GM18517 (cell line): ENCODE data around the gene DISC1.
"Not testable (repeated sequence)": the region's sequence is repeated elsewhere in the genome, so short reads cannot be mapped to it uniquely, and the experiment has no call there.

Experiments
- ATAC-seq: cut with Tn5 transposase; IDR thresholded peaks from one replicate; pipeline ENCODE4 v1.9.1; 2021; ENCODE audit warnings: mild to moderate bottlenecking, moderate library complexity; ENCODE audit not compliant: unreplicated experiment

The DISC1 gene

DNA sequence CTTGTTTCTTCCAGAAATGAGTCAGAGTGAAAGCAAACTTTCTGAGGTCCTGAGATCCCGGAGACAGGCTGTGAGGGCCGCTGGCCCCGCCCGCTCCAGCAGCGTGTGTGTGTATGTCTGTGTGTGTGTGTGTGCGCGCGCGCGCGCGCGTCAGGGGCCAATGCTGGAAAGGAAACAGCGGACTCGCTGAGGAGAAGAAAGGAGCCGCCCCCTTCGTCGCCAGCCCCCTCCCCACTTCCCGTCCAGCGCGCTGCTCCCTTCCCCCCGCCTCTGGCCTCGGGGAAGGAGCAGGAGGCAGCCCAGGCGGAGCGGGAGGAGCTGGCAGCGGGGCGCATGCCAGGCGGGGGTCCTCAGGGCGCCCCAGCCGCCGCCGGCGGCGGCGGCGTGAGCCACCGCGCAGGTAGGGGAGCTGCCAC is at the start of gene DISC1:
DISC1 (plus strand) TSS at position 256 of the 416 bp plus-strand sequence; CDS start at position 334, 78 bp downstream.
- no peak for ATAC-seq

DNA sequence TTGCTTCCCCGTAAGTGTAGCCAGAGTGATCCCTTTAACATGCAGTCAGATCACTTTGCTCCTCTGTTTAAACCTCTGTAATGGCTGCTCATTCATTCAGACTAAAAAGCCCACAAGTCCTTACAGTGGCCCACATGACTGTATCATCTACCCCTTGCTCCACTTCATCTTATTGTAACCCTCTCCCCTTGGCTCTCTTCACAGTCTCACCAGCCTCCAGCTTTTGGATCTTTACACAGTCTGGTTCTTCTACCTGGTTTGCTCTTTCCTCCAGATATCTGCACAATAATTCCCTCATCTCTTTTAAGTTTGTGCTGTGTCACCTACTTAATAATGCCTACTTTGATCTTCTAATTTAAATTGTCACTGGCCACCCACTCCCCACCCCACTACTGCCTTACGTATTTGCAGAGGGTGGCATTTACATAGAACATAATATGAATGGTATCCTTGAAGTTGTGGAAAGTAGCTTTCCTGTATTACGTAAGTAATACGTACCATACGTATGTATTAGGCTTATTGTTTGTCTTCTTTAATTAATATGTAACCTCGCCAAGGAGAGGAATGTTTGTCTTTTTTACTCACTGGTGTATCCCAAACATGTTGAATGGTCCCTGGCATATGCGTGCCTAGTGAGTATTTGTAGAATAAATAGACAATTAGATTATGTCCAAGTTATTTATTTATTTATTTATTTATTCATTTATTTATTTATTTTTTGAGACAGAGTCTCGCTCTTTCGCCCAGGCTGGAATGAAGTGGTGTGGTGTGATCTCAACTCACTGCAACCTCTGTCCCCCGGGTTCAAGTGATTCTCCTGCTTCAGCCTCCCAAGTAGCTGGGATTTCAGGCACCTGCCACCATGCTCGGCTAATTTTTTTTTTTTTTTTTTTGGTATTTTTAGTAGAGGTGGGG is 49.5 kb upstream of the DISC1 start:
- no peak for ATAC-seq

DNA sequence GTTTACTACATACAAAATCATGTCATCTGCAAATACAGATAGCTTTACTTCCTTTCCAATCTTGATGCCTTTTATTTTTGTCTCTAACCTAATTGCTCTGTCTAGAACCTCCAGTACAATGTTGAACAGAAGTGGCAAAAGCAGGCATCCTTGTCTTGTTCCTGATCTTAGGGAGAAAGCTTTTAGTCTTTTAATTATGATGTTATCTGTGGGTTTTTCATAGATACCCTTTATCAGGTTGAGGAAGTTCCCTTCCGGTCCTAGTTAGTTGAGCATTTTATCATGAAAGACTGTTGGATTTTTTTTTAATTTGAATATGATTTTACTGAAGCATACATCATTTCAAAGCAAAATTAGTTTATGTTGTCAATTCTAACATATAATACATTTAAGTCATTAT is 45.7 kb upstream of the DISC1 start:
- no peak for ATAC-seq

DNA sequence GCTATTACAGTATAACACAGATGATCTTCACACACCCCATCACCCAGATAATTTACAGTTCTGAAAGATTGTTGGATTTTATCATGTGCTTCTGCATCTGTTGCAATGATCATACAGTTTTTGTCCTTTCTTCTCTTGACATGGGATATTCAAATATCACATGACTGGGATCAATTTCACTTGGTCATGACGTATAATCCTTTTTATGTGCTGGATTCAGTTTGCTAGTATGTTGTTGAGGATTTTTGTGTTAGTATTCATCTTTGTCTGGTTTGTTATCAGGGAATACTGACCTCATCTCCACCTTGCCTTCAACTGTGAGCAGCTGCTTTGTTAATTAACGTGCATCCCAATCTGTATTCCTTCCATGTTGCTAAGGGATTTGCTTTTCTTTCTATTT is 44.7 kb upstream of the DISC1 start:
- no peak for ATAC-seq

DNA sequence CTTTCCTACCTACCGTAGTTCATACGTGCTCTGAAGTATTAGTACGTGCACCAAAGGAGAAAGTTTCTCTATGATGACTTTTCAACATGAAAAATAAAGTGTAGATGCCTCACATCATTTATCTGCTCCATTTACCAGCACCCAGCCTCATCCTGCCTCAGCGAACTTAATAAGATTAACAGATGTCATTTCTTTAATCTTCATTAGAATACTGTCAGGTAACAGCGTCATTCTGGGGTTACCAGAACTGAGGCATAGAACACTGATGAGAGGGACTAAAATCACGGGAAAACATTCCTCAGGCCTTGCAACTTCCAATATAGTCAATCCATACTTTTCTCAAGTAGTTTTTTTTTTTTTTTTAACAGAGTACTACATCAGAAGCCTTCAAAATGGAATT is 43.2 kb upstream of the DISC1 start:
- no peak for ATAC-seq

DNA sequence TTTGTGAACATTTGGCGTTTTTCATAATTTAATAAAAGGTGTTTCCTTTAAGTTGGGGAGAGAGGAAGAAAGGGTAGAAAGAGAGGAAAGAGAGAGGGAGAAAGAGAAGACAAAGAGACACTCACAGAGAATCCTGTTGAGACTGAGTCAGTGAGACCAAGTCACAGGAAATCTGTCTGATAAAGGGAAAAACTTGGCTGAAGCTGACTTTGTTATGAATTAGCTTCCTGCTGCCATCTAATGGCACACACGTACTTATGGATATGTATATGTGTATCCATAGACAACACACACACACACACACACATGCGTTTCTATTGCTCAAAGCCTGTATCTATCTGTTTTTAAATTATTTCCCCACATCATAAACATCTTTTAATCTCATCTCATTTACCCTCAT is 42.5 kb upstream of the DISC1 start:
- no peak for ATAC-seq

DNA sequence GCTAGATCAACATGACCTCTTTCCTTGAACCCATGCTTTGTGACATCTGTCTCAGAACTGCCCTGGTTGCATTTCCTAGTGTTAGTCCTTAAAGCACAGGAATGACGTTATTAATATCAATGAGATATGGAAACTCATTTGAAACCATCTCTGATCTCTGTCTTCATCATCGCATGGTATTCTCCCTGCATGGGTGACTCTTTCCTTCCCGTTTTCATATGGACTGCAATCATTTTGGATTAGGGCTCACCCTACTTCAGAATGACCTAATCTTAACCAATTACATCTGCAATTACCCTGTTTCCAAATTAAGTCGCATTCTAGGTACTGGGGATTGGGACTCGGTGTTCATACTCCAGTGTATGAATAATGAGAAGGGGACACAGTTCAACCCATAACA is 41.7 kb upstream of the DISC1 start:
- no peak for ATAC-seq

DNA sequence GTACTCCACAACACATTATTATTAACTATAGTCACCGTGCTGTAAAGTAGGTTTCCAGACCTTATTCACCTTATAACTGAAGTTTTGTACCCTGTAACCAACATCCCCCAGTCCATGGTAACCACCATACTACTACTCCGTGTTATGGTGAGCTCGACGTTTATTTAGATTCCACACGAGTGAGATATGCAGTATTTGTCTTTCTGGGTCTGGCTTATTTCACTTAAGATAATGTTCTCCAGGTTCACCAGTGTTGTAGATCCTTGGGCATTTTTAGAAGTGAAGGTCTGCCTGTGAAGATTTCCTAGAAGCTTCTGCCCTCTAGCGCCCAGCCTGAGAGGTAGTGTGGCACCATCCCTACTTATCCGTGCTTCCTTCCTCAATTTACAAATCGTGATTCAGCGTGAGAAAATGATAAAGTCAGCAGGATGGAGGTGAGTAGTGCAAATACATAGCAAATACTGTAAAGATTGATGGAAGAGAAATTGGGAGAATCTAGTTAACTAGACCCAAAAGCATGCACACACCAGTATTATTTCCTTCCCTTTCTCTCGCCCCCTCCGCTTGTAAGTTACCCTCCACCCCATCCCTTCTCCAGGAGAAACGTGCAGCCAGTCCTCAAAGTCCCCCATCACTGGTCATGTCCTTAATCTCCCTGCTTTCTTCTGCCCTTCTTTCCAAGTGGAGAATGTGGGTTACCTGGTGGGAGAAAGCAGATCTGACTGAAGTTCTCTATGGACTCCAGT is 36.0 kb upstream of the DISC1 start:
- ATAC-seq: no peak

DNA sequence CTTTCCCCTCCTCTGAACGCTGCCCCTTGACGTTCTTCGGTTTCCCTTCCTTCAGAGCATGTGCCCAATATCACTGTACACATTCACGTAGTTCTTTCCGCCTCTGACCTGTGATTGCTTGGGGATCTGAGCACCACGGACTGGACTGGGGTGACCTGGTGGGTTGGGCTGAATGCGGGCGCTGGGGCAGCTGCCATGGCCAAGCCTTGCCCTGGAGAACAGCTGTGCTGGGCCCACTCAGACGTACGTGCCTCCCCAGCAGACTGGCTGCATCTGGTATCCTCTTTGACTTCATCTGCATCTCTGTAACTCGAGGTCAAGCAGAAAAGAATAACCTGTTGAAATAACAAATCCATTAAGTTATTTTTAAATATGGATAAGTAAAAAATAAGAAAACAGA is 35.1 kb upstream of the DISC1 start:
- no peak for ATAC-seq

DNA sequence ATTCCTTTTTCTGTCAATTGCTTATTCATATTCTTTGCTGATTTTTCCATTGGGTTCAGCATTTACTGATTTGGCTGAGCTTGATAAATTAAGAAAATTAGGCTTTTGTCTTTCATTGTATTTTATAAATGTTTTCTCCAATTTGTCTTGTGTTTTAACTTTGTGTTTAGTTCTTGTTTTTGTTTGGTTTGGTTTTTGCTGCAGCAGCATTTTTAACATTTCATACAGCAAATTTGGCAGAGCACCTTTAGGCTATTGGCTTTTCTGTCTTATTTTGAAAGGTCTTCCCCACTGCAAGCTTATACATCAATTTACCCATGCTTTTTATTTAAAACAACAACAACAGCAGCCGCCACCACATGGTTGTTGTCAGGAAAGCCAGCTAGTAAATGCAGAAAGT is 33.8 kb upstream of the DISC1 start:
- no peak for ATAC-seq

DNA sequence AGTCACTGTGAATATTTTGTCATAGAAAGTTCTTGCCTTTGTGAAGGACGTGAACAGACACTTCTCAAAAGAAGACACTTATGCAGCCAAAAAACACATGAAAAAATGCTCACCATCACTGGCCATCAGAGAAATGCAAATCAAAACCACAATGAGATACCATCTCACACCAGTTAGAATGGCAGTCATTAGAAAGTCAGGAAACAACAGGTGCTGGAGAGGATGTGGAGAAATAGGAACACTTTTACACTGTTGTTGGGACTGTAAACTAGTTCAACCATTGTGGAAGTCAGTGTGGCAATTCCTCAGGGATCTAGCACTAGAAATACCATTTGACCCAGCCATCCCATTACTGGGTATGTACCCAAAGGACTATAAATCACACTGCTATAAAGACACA is 33.3 kb upstream of the DISC1 start:
- not testable (repeated sequence) for ATAC-seq

DNA sequence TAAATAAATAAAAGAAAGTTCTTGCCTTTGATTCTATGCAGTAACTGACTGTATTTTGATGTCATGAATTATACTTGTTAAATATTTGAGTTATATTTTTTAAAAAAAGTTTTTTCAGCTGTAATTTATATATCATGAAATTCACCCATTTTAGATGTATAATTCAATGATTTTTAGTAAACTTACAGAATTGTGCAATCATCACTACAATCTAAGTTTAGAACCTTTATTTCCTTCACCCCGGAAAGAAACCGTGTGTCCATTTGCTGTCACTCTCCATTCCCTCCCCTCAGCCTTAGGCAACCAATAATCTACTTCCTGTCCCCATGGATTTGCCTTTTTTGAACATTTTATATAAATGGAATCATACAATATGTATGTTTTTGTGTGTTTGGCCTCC is 32.5 kb upstream of the DISC1 start:
- ATAC-seq: no peak

DNA sequence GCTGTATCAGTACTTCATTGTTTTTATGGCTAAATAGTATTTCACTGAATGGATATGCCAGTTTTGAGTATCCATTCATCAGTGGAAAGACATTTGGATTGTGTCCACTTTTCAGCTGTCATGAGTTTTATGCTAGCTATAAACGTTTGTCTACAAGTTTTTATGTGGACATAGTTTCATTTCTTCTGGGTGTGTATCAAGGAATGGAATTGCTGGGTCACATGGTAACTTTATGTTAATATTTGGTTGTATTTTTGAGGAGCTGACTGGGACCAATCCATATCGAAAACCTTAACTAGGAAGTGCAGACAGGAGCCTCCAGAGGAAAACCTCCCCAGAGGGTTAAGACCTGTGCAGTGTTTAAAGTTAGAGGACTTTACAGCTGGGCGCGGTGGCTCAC is 31.8 kb upstream of the DISC1 start:
- ATAC-seq: no peak

DNA sequence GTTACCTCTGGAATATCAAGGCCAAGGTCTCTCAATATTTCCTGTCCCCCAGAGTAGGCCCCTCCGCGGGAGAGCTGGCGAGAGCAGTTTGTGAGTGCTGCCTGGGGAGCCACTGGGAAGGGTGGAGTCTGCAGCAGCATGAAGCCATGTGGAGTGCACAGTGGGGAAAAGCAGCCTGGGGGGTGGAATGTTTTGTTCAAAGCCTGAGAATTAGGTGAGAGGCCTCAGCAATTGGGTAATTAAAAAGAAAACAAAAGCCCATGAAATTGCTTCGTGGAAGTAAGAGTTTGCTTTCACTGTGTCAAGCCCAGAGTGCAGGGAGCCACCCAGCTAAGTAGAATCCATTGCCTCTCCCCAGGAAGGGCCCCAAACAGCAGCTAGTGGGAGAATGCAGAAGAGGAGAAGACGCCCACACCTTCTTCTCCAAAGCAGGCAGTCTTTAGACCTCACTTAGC is 30.2 kb upstream of the DISC1 start:
- no peak for ATAC-seq

DNA sequence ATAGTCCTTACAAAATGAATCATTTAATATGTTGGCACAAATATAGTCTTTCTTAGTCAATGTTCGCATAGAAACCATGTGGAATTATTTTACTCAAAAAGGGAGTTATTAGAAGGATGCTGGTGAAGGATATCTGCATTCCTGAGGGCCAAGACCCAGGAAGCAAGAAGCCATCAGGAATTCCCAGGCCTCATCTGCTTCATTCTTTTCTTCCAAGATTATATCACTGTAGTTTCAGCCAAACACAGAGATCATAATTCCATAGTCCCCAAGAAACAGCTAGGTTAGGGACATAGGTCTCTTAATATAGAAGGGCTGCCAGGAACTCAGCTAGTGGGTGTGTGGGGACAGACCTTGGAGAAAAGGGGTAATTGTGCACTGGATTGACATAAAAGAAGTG is 28.6 kb upstream of the DISC1 start:
- no peak for ATAC-seq

DNA sequence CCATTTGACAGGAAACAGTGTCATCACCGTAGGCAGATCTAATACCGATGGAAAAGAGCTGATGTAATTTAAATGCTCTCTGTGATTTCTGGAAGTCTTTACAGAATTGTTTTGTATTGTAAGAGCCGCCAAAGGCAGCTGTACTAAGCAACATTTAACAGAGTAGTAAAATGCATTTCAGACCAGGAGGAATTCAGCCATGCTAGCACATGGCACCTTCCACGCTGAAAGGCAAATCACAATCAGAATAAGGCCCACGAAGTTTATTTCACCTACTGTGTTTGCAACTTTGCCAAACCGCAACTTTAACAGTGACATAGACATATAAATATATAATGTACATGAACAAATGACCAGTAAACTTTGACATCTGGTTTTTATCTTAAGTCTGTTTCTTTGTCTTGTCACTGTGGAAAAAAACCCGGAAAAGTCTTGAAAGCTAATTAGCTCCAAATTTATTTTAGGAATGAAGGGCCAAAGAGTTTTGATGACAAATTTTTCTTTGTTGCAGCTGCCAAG is 26.1 kb upstream of the DISC1 start:
- no peak for ATAC-seq

DNA sequence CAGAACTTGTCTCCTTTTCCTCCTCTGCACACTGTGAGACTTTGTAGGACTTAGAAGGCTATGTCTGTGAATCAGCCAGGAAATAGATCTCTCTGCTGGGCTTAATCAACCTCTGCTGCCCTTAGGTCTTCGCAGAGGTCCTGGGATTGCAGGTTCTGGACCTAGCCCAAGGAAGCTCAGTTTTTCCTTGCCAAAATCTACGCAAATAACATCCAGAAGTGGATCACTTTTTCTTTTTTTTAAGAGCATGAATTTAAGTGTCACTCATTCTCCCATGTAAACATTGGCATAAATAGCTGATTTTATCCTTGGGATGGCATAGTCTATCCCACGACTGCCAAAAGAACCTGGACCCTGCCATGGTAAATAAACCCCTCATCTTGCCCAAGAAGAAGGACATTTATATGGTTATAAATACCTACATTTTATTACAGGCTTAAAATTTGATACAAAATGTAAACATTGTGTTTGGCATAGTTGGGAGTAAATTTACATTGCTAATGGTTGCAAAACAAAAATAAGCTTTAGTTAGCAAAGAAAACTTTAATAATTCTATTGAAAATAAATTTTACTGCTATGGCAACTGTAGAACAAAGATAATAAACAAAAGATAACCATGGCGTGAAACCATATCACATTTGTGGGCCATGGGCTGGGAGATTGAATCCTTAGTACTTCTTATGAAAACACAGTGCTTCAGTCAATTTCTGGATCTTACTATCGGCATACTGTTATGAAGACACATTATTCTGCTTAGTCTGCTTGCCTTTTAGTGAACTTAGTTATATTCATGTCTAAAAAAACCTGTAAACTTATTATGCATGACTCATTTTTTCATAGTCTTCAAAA is 24.5 kb upstream of the DISC1 start:
- ATAC-seq: no peak

DNA sequence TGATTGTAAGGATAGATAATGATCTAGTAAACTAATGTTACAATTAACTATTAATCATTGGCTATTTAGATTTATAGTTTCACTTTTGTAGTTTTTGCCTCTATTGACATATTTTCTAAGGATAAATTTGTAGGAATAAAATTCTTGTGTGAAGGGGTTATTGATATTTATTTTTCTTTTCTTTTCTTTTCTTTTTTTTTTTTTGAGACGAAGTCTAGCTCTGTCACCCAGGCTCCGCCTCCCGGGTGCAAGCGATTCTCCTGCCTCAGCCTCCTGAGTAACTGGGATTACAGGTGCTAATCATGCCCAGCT is 24.0 kb upstream of the DISC1 start:
- ATAC-seq: no peak

DNA sequence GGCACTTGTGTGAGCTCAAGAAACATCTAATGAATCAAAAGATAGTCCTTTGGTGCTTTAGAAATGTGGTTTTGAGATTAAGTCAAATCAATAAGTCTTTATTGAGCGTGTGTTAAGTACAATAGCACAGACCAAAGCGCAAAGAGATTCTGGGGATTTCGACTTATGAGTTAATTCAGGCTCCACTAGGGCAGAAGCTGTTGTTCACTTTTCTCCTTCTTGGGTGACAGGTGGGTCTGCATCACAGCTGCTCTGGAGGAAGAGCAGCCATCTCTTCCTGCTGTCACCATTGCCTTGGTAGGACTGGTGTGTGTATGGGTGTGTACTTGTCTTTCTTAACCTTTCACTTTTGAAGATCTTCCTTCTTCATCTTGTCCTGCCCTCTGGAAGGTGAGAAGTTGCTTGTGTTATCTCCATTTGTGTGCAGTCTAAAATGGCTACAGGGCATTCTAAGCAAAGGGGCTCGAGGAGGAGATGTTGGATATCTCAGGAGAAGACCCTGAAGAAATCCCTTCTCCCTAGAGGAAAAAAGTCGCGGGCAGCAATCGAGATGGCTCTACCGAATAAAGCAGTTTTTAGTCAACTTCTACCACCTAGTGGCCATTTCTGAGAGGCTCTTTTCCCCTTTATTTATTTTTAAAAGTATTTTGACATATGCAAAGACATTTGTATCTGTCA is 22.9 kb upstream of the DISC1 start:
- ATAC-seq: no peak

DNA sequence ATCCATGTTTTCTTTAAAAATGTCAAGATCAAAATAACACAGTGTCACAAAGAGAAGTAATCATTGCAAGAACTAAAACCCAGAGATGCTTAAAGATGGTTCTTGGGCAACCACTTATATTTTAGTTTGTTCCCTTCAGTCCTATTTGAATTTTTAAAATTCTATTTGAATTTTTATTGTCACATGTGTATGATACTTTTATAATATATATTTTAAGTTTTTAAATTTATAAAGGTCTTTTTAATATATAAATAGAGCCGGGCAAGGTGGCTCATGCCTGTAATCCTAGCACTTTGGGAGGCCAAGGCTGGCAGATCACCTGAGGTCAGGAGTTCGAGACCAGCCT is 22.3 kb upstream of the DISC1 start:
- ATAC-seq: no peak
